ENCODE data around the gene XRCC6. TPM values are rescaled to one million over a fixed set of nuclear protein-coding genes. Genes with fewer than 3 reads are reported as not detected.
A peak's percentile ranks its signal among the peaks of the same experiment; 100 is the strongest.

XRCC6 gene
- total and polyA plus RNA-seq, 2 of the 13 experiments (the other 11 are each of a cell fraction or from before 2014, with no cell fraction given): 124 to 625 TPM

DNA sequence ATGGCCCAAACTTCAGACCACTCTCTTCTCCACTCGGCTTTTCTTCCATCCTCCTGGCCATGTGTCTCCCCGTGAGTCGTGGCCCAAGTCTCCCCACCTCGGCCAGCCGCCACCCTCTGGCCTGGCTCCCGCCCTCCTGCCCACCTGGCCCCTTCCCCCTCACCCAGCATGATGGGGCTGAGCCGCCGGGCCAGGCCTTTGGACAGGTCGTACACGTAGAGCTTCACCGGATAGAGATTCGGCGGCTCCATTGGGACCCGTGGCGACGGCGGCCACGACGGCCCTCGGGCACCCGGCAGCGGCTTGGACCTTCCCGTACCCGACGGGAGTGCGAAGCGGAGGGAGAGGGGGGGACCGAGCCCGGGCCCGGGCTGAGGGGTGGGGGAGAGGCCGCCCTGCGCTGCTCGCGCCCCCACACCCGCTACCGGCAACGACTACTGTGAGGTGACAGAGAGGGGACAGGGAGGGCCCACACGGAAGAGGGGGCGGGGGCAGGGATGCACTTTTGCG, 451 bp upstream of the XRCC6 start, which contains the start of gene DESI1 (continued):
- TF ChIP-seq XBP1 (CRISPR knock-in tag; IDR thresholded peaks at IDR 0.05) (no peak), KDM4B (CRISPR knock-in tag; IDR thresholded peaks at IDR 0.05) (0 out of 2 replicates have a peak, but pooled peaks have one; percentile 30), ZNF550 (CRISPR knock-in tag; IDR thresholded peaks at IDR 0.05; ENCODE audit: borderline replicate concordance) (no peak), ZNF180 (CRISPR knock-in tag; IDR thresholded peaks at IDR 0.05; ENCODE audit: borderline replicate concordance, low read depth) (no peak), ZNF367 (CRISPR knock-in tag; IDR thresholded peaks at IDR 0.05; ENCODE audit: borderline replicate concordance) (no peak), ZNF557 (CRISPR knock-in tag; IDR thresholded peaks at IDR 0.05) (peak; percentile 28; the same call in 1 of the 2 replicates), ERF (CRISPR knock-in tag; IDR thresholded peaks at IDR 0.05) (peak; percentile 45; the same call in 1 of the 2 replicates), ZNF333 (CRISPR knock-in tag; IDR thresholded peaks at IDR 0.05; ENCODE audit: borderline replicate concordance) (peak; percentile 91), CEBPB (IDR thresholded peaks at IDR 0.05; ENCODE audit: borderline replicate concordance, low read depth, low read length) (no peak), SIX4 (CRISPR knock-in tag; IDR thresholded peaks at IDR 0.05) (no peak), SATB2 (CRISPR knock-in tag; IDR thresholded peaks at IDR 0.05) (no peak), RXRB (CRISPR knock-in tag; IDR thresholded peaks at IDR 0.05; ENCODE audit: borderline replicate concordance) (peak; percentile 32; the same call in 1 of the 2 replicates), ZSCAN20 (CRISPR knock-in tag; IDR thresholded peaks at IDR 0.05; ENCODE audit: borderline replicate concordance) (no peak), KLF12 (CRISPR knock-in tag; IDR thresholded peaks at IDR 0.05; ENCODE audit: borderline replicate concordance) (no peak; the same call in 1 of the 2 replicates), ZNF446 (CRISPR knock-in tag; IDR thresholded peaks at IDR 0.05) (no peak; the same call in 1 of the 2 replicates), RXRA (CRISPR knock-in tag; IDR thresholded peaks at IDR 0.05) (0 out of 2 replicates have a peak, but pooled peaks have one; percentile 7), SNRNP70 (IDR thresholded peaks at IDR 0.05; ENCODE audit: low read depth, low read length) (no peak), ZNF552 (CRISPR knock-in tag; IDR thresholded peaks at IDR 0.05; ENCODE audit: borderline replicate concordance) (no peak), NCOA1 (CRISPR knock-in tag; IDR thresholded peaks at IDR 0.05) (no peak)
- TF ChIP-seq, protein P1, sequence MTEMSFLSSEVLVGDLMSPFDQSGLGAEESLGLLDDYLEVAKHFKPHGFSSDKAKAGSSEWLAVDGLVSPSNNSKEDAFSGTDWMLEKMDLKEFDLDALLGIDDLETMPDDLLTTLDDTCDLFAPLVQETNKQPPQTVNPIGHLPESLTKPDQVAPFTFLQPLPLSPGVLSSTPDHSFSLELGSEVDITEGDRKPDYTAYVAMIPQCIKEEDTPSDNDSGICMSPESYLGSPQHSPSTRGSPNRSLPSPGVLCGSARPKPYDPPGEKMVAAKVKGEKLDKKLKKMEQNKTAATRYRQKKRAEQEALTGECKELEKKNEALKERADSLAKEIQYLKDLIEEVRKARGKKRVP (CRISPR knock-in tag; IDR thresholded peaks at IDR 0.05): peak in 1 of 2 experiments; percentile 59; a peak in 1 of 4 replicates
- TF ChIP-seq, protein P2, sequence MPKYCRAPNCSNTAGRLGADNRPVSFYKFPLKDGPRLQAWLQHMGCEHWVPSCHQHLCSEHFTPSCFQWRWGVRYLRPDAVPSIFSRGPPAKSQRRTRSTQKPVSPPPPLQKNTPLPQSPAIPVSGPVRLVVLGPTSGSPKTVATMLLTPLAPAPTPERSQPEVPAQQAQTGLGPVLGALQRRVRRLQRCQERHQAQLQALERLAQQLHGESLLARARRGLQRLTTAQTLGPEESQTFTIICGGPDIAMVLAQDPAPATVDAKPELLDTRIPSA (CRISPR knock-in tag; IDR thresholded peaks at IDR 0.05; ENCODE audit: borderline replicate concordance): no peak
- TF ChIP-seq, protein P3, sequence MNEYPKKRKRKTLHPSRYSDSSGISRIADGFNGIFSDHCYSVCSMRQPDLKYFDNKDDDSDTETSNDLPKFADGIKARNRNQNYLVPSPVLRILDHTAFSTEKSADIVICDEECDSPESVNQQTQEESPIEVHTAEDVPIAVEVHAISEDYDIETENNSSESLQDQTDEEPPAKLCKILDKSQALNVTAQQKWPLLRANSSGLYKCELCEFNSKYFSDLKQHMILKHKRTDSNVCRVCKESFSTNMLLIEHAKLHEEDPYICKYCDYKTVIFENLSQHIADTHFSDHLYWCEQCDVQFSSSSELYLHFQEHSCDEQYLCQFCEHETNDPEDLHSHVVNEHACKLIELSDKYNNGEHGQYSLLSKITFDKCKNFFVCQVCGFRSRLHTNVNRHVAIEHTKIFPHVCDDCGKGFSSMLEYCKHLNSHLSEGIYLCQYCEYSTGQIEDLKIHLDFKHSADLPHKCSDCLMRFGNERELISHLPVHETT (CRISPR knock-in tag; conservative IDR thresholded peaks at IDR 0.05): peak; percentile 74; the same call in 1 of the 2 replicates
- TF ChIP-seq, protein P4, sequence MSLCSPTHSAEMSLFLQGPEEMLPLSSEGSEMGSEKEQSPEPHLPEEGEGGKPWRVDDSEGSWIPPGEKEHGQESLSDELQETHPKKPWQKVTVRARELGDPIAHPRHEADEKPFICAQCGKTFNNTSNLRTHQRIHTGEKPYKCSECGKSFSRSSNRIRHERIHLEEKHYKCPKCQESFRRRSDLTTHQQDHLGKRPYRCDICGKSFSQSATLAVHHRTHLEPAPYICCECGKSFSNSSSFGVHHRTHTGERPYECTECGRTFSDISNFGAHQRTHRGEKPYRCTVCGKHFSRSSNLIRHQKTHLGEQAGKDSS (CRISPR knock-in tag; IDR thresholded peaks at IDR 0.05; ENCODE audit: borderline replicate concordance, low read depth): 0 out of 2 replicates have a peak, but pooled peaks have one; percentile 16
- TF ChIP-seq, protein P5, sequence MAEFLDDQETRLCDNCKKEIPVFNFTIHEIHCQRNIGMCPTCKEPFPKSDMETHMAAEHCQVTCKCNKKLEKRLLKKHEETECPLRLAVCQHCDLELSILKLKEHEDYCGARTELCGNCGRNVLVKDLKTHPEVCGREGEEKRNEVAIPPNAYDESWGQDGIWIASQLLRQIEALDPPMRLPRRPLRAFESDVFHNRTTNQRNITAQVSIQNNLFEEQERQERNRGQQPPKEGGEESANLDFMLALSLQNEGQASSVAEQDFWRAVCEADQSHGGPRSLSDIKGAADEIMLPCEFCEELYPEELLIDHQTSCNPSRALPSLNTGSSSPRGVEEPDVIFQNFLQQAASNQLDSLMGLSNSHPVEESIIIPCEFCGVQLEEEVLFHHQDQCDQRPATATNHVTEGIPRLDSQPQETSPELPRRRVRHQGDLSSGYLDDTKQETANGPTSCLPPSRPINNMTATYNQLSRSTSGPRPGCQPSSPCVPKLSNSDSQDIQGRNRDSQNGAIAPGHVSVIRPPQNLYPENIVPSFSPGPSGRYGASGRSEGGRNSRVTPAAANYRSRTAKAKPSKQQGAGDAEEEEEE (CRISPR knock-in tag; IDR thresholded peaks at IDR 0.05; ENCODE audit: borderline replicate concordance): no peak
